Caco-2 (cell line): Measurements from ENCODE around the gene PKD2L1. TPM values are rescaled to one million over a fixed set of nuclear protein-coding genes. Genes with fewer than 3 reads are reported as not detected.

Source experiments
- BruUV-seq: library from RNA; stranded (reverse); fragments of 400-500 nt; replicated peaks from 2 replicates; lab custom pipeline; 2021; lab: Mats Ljungman, UMichigan
- CTCF ChIA-PET: fragments of 300-600 bp; sonication (Branson Sonifier 250); formaldehyde crosslinking; loops from one replicate; lab custom pipeline; 2022; ENCODE audit warnings: antibody characterized with exemption; lab: Charles Lee
- POLR2A ChIA-PET: fragments of 300-600 bp; sonication (Branson Sonifier 250); formaldehyde crosslinking; loops from one replicate; lab custom pipeline; 2022; ENCODE audit warnings: antibody characterized with exemption; lab: Charles Lee
- DNase-seq, 2 experiments: peaks; one replicate each; pipeline versions ENCODE4 v3.0.0 to v3.0.0-alpha.2; 2020 to 2022
- H3K27me3 ChIP-seq: replicated peaks from 2 replicates; pipeline ENCODE4 v1.6.0; 2011; ENCODE audit warnings: low read length; ENCODE audit not compliant: control insufficient read depth, insufficient read depth
- H3K36me3 ChIP-seq: 2 replicates; pipeline ENCODE4 v1.5.1; 2011; ENCODE audit warnings: low read length; ENCODE audit not compliant: control insufficient read depth, insufficient read depth
- H3K4me1 ChIP-seq: fragments of 250-450 bp; sonication (Bioruptor Pico); 2 replicates; pipeline ENCODE4 v1.5.1; 2020; ENCODE audit warnings: mild to moderate bottlenecking
- H3K4me3 ChIP-seq: 2 replicates; pipeline ENCODE4 v1.5.1; 2011; ENCODE audit warnings: low read depth, mild to moderate bottlenecking, control low read depth, low read length
- H3K9me3 ChIP-seq: fragments of 250-450 bp; sonication (Bioruptor Pico); 2 replicates; pipeline ENCODE4 v1.5.1; 2020; ENCODE audit warnings: mild to moderate bottlenecking, moderate library complexity
- H3K27ac Mint-ChIP-seq: one replicate; pipeline ENCODE4 v1.8.0; 2022; ENCODE audit warnings: mixed read lengths; ENCODE audit not compliant: unreplicated experiment
- H3K27me3 Mint-ChIP-seq: one replicate; pipeline ENCODE4 v1.8.0; 2022; ENCODE audit warnings: mixed read lengths; ENCODE audit not compliant: insufficient read depth, unreplicated experiment
- H3K36me3 Mint-ChIP-seq: one replicate; pipeline ENCODE4 v1.8.0; 2022; ENCODE audit warnings: mild to moderate bottlenecking, mixed read lengths; ENCODE audit not compliant: insufficient read depth, unreplicated experiment
- H3K4me1 Mint-ChIP-seq: one replicate; pipeline ENCODE4 v1.8.0; 2022; ENCODE audit warnings: low read depth, mixed read lengths; ENCODE audit not compliant: unreplicated experiment
- H3K4me3 Mint-ChIP-seq: one replicate; pipeline ENCODE4 v1.8.0; 2022; ENCODE audit warnings: mild to moderate bottlenecking, moderate library complexity, mixed read lengths; ENCODE audit not compliant: unreplicated experiment
- H3K9me3 Mint-ChIP-seq: one replicate; pipeline ENCODE4 v1.8.0; 2022; ENCODE audit warnings: mixed read lengths; ENCODE audit not compliant: unreplicated experiment
- CTCF ChIP-seq, 2 experiments: fragments of 200-600 bp in 1 of 2; IDR thresholded peaks; 1 replicate in 1 of 2; 2 replicates in 1 of 2; pipeline versions ENCODE4 v1.5.1 to v1.8.0; 2011 to 2022; ENCODE audit warnings: antibody characterized with exemption in 1 of 2, control low read depth in 1 of 2, inconsistent platforms in 1 of 2, low read depth in 1 of 2, low read length in 1 of 2, mild to moderate bottlenecking in 1 of 2, moderate library complexity in 1 of 2; ENCODE audit not compliant: insufficient read depth in 1 of 2, severe bottlenecking in 1 of 2, unreplicated experiment in 1 of 2
- intact Hi-C: fragments of 100-400 bp; cut with micrococcal nuclease; formaldehyde crosslinking; loops from one replicate; pipeline ENCODE4 v1.10.0; 2022; ENCODE audit not compliant: unreplicated experiment
- total RNA-seq: library from RNA; stranded (reverse); gene quantifications from 2 replicates; pipeline ENCODE4 v1.2.3, GENCODE V29; 2022

The PKD2L1 gene
- total RNA-seq, 1 experiment from 2014 or later: not detected

- Mint-ChIP-seq H3K4me1 (no peaks in the 10 kb centered on the region), H3K36me3 (no peaks in the 10 kb centered on the region), H3K27me3 (peaks cover 20% of the 10 kb centered on the region), H3K9me3 (no peaks in the 10 kb centered on the region), H3K4me3 (no peak overlapping the region), H3K27ac (no peak overlapping the region)
- no peak for DNase-seq
- ChIA-PET CTCF (no interaction called here), POLR2A (no interaction called here)
- no peaks in the 10 kb centered on the region for H3K27me3 ChIP-seq
- no peak for TF ChIP-seq CTCF (IDR thresholded peaks at IDR 0.05; ENCODE audit: insufficient read depth in 1 of 2, low read depth in 1 of 2, low read length in 1 of 2, severe bottlenecking in 1 of 2, unreplicated experiment in 1 of 2)
- no peaks in the 10 kb centered on the region for H3K4me1 ChIP-seq
- no peaks in the 10 kb centered on the region for H3K36me3 ChIP-seq
- H3K4me3 ChIP-seq: no peak overlapping the region
- BruUV-seq: no TSS peak
- H3K9me3 ChIP-seq: no peaks in the 10 kb centered on the region
- intact Hi-C loops: no loop called here
Observed at GRCh38 chr10:100319707-100320402, 10.2 kb downstream of the PKD2L1 start.

- peaks cover 20% of the 10 kb centered on the region for H3K27me3 Mint-ChIP-seq
Observed at GRCh38 chr10:100318207-100318606, 11.8 kb downstream of the PKD2L1 start.

GRCh38 chr10:100315615-100316014, 14.4 kb downstream of the PKD2L1 start:
- TF ChIP-seq CTCF (IDR thresholded peaks at IDR 0.05; ENCODE audit: insufficient read depth in 1 of 2, low read depth in 1 of 2, low read length in 1 of 2, severe bottlenecking in 1 of 2, unreplicated experiment in 1 of 2): no peak
- Mint-ChIP-seq H3K36me3 (no peaks in the 10 kb centered on the region), H3K4me1 (peaks cover 13% of the 10 kb centered on the region), H3K9me3 (no peaks in the 10 kb centered on the region), H3K27me3 (peaks cover 14% of the 10 kb centered on the region), H3K4me3 (no peak overlapping the region), H3K27ac (no peak overlapping the region)
- Histone ChIP-seq H3K4me1 (0 out of 2 replicates have a peak, but pooled peaks cover 10% of the 10 kb centered on the region), H3K9me3 (no peaks in the 10 kb centered on the region), H3K27me3 (no peaks in the 10 kb centered on the region), H3K4me3 (no peak overlapping the region), H3K36me3 (no peaks in the 10 kb centered on the region)
- BruUV-seq: no TSS peak
- intact Hi-C loops: no loop called here
- POLR2A ChIA-PET: no interaction called here
- no peak for DNase-seq
- CTCF ChIA-PET: no interaction called here

More at GRCh38 chr10:100318207-100318606, 11.8 kb downstream of the PKD2L1 start:
- no peak overlapping the region for H3K27ac Mint-ChIP-seq
- Histone ChIP-seq H3K9me3 (no peaks in the 10 kb centered on the region), H3K4me1 (no peaks in the 10 kb centered on the region), H3K4me3 (no peak overlapping the region), H3K36me3 (no peaks in the 10 kb centered on the region), H3K27me3 (no peaks in the 10 kb centered on the region)
- intact Hi-C loops: no loop called here
- ChIA-PET CTCF (no interaction called here), POLR2A (no interaction called here)
- H3K9me3 Mint-ChIP-seq: no peaks in the 10 kb centered on the region
- TF ChIP-seq CTCF (IDR thresholded peaks at IDR 0.05; ENCODE audit: insufficient read depth in 1 of 2, low read depth in 1 of 2, low read length in 1 of 2, severe bottlenecking in 1 of 2, unreplicated experiment in 1 of 2): no peak
- no peaks in the 10 kb centered on the region for H3K36me3 Mint-ChIP-seq
- no peak for DNase-seq
- H3K4me3 Mint-ChIP-seq: no peak overlapping the region
- no peaks in the 10 kb centered on the region for H3K4me1 Mint-ChIP-seq
- BruUV-seq: no TSS peak
